ENCODE data around the gene RNASE7.

The RNASE7 gene

GRCh38 chr14:21089271-21089670, 47.1 kb downstream of the RNASE7 start:
- no peak for TF ChIP-seq GATA2 (IDR thresholded peaks at IDR 0.05; ENCODE audit: low read depth, low read length)
- no peak for TF ChIP-seq GATA3 (IDR thresholded peaks at IDR 0.05; ENCODE audit: low read depth, low read length)

GRCh38 chr14:21089877-21090193, 47.7 kb downstream of the RNASE7 start:
- TF ChIP-seq GATA3 (IDR thresholded peaks at IDR 0.05; ENCODE audit: low read depth, low read length) (no peak), GATA2 (IDR thresholded peaks at IDR 0.05; ENCODE audit: low read depth, low read length) (no peak)

GRCh38 chr14:21090194-21090939, 48.2 kb downstream of the RNASE7 start:
- no peak for TF ChIP-seq GATA2 (IDR thresholded peaks at IDR 0.05; ENCODE audit: low read depth, low read length)
- no peak for TF ChIP-seq GATA3 (IDR thresholded peaks at IDR 0.05; ENCODE audit: low read depth, low read length)

GRCh38 chr14:21090940-21091663, 48.9 kb downstream of the RNASE7 start:
- TF ChIP-seq GATA2 (IDR thresholded peaks at IDR 0.05; ENCODE audit: low read depth, low read length), result no peak
- TF ChIP-seq GATA3 (IDR thresholded peaks at IDR 0.05; ENCODE audit: low read depth, low read length), result no peak

- TF ChIP-seq GATA2 (IDR thresholded peaks at IDR 0.05; ENCODE audit: low read depth, low read length) (no peak), GATA3 (IDR thresholded peaks at IDR 0.05; ENCODE audit: low read depth, low read length) (no peak)
Observed at GRCh38 chr14:21091821-21092272, 49.7 kb downstream of the RNASE7 start.

GRCh38 chr14:21092273-21093011, 50.3 kb downstream of the RNASE7 start:
- TF ChIP-seq GATA2 (IDR thresholded peaks at IDR 0.05; ENCODE audit: low read depth, low read length) (no peak), GATA3 (IDR thresholded peaks at IDR 0.05; ENCODE audit: low read depth, low read length) (no peak)

GRCh38 chr14:21093018-21093417, 50.9 kb downstream of the RNASE7 start:
- TF ChIP-seq GATA3 (IDR thresholded peaks at IDR 0.05; ENCODE audit: low read depth, low read length), result no peak
- TF ChIP-seq GATA2 (IDR thresholded peaks at IDR 0.05; ENCODE audit: low read depth, low read length), result no peak
